GM12872 (cell line): ENCODE data around the gene SUZ12.

Source experiments
- CTCF ChIP-seq: IDR thresholded peaks from 3 replicates; pipeline ENCODE4 v1.5.1; 2011; ENCODE audit warnings: low read depth, mild to moderate bottlenecking, low read length, moderate library complexity; ENCODE audit not compliant: insufficient read depth

SUZ12 gene

GRCh38 chr17:31931756-31932155 is 5.1 kb upstream of the SUZ12 start:
- TF ChIP-seq CTCF, result no peak

GRCh38 chr17:31935512-31935911 is 1.3 kb upstream of the SUZ12 start:
- TF ChIP-seq CTCF, result no peak

- TF ChIP-seq CTCF, result no peak
These were observed 30.8 kb downstream of the SUZ12 start for GRCh38 chr17:31967648-31968047.

- no peak for TF ChIP-seq CTCF
These were observed 60.2 kb downstream of the SUZ12 start for GRCh38 chr17:31997005-31997404.

- TF ChIP-seq CTCF, result peak; percentile 82
These were observed 70.2 kb downstream of the SUZ12 start, which contains the start of gene LRRC37B for GRCh38 chr17:32006957-32007462. LRRC37B (plus strand) TSS chr17:32007383; CDS start chr17:32021393, 14,010 bp downstream.

GRCh38 chr17:32007463-32008298 is 70.9 kb downstream of the SUZ12 start:
- TF ChIP-seq CTCF, result no peak

- no peak for TF ChIP-seq CTCF
These were observed 72.4 kb downstream of the SUZ12 start for GRCh38 chr17:32009262-32009542.
